ENCODE data around the gene RPS2. TPM values are rescaled to one million over a fixed set of nuclear protein-coding genes. Genes with fewer than 3 reads are reported as not detected.
"Not testable (repeated sequence)": the region's sequence is repeated elsewhere in the genome, so short reads cannot be mapped to it uniquely, and the experiment has no call there.

Gene RPS2
- total RNA-seq, 1 experiment from 2014 or later = 3,874 TPM

DNA sequence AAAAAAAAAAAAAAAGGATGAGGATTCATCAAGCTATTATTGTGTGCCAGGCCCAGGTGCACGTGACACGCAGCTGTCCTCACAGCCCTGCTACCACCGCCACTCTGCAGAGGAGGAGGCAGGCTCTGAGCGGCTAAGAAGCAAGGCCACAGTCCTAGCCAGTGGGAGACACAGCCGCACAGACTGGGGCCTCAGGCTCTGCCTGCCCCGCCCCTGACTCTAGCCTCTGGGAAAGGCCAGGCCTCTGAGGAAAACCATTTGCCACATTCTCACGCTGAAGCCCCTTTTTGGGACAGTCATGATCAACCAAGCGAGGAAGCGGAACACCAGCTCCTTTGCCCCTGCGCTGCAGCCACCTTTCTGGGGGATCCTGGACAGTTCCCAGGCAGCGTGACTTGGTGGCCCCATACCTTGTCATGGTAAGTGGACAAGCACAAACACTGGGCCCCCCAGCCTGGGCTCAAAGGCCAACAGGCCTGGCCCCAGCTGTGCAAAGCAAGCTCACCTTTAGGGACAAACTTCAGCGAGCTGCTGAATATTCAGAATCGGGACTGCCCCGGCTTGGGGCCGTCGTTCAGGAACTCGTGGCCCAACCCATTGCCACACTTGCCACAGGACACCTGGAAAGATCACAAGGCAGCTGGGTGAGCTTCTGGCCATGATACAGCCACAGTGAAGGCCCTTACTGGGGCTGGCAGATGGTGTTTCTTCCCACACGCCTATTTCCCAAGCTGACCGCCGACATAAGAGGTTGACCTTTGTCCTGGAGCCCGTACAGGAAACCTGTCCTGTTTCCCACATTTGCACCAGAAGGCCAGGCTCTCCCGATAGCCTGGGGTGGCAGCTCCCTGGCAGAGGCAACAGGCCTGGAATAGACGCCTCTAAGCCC is 24.1 kb downstream of the RPS2 start:
- H3K27me3 Mint-ChIP-seq (ENCODE audit: low read depth) = no peaks in the 10 kb centered on the region; the same call in 1 of the 2 replicates
- H3K4me1 ChIP-seq (ENCODE audit: insufficient read depth, low read length) = peaks cover 4% of the 10 kb centered on the region; the same call in 1 of the 2 replicates
- no peak overlapping the region for H2BK20ac ChIP-seq (ENCODE audit: low read depth, low read length, poor library complexity, severe bottlenecking)
- H3K9me3 Mint-ChIP-seq = no peaks in the 10 kb centered on the region
- H2BK15ac ChIP-seq (ENCODE audit: low read depth, low read length) = no peak overlapping the region
- peaks cover 15 to 23% of the 10 kb centered on the region in 2 experiments for H3K4me1 Mint-ChIP-seq
- H4K8ac ChIP-seq (replicated peaks; ENCODE audit: insufficient read length, low read depth, low read length) = no peak overlapping the region
- H3T11ph ChIP-seq (ENCODE audit: low read length) = no peak overlapping the region
- no peaks in the 10 kb centered on the region for H3K79me2 ChIP-seq (ENCODE audit: insufficient read depth, low read length)
- no peak for TF ChIP-seq CTCF (conservative IDR thresholded peaks at IDR 0.05)
- no peak overlapping the region for H3K56ac ChIP-seq (ENCODE audit: insufficient read length, low read depth, low read length)
- no peak overlapping the region for H2AK5ac ChIP-seq (ENCODE audit: insufficient read length, low read length)
- H4K20me1 ChIP-seq (ENCODE audit: control insufficient read depth, insufficient read depth, insufficient read length) = no peaks in the 10 kb centered on the region
- H3K4me2 ChIP-seq (ENCODE audit: insufficient read depth, insufficient read length, low read length) = no peak overlapping the region
- no peaks in the 10 kb centered on the region for H3K79me1 ChIP-seq (ENCODE audit: insufficient read depth, low read depth, low read length, poor library complexity, severe bottlenecking)
- peaks cover 10 to 28% (median 17%) of the 10 kb centered on the region in 3 experiments; a peak in 6 of 7 replicates for H3K36me3 Mint-ChIP-seq (ENCODE audit: insufficient read depth in 1 of 3, low read depth in 3 of 3)
- H3K27me3 ChIP-seq (ENCODE audit: insufficient read depth, low read length) = no peaks in the 10 kb centered on the region
- H3K9ac ChIP-seq (ENCODE audit: extremely low read depth, insufficient read length, low read length) = no peak overlapping the region
- no peak overlapping the region for H2BK12ac ChIP-seq (ENCODE audit: insufficient read length, low read depth, low read length)
- no peak overlapping the region for H3K14ac ChIP-seq (ENCODE audit: insufficient read depth, low read length)
- no peaks in the 10 kb centered on the region for H3K9me3 ChIP-seq (ENCODE audit: control insufficient read depth, low read depth, low read length)
- H3K23me2 ChIP-seq (ENCODE audit: insufficient read length, low read depth, low read length, poor library complexity, severe bottlenecking) = peaks cover 7% of the 10 kb centered on the region
- no peak overlapping the region for H2AFZ ChIP-seq (ENCODE audit: low read length)
- WGBS (ENCODE audit: extremely low coverage, insufficient read length, low lambda C conversion rate) = no CpG with 5 or more reads among the region's 23 CpGs
- no peak overlapping the region for H2BK120ac ChIP-seq (ENCODE audit: low read depth, low read length, poor library complexity, severe bottlenecking)
- no peak overlapping the region for H4K5ac ChIP-seq (ENCODE audit: insufficient read length, low read depth, low read length)
- H4K91ac ChIP-seq (ENCODE audit: insufficient read length, low read depth, low read length) = no peak overlapping the region
- no peak overlapping the region for H3K27ac ChIP-seq (ENCODE audit: insufficient read length, low read depth, low read length)
- H3K23ac ChIP-seq (ENCODE audit: insufficient read length, low read depth, low read length) = no peak overlapping the region
- no peak for DNase-seq
- H3K18ac ChIP-seq (ENCODE audit: insufficient read length, low read depth, low read length) = no peak overlapping the region
- H2BK5ac ChIP-seq (ENCODE audit: insufficient read length, low read length) = no peak overlapping the region
- no peak overlapping the region for H3K4ac ChIP-seq (ENCODE audit: low read depth, low read length)
- no peak overlapping the region for H3K4me3 Mint-ChIP-seq
- no peak overlapping the region for H3K27ac Mint-ChIP-seq

DNA sequence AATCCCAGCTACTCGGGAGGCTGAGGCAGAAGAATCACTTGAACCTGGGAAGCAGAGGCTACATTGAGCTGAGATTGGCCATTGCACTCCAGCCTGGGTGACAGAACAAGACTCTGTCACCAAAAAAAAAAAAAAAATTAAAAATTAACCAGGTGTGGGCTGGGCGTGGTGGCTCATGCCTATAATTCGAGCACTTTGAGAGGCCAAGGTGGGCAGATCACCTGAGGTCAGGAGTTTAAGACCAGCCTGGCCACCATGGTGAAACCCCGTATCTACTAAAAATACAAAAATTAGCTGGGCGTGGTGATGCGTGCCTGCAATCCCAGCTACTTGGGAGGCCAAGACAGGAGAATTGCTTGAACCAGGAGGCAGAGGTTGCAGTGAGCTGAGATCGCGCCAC is 24.8 kb downstream of the RPS2 start:
- not testable (repeated sequence) for H3K9me3 ChIP-seq (ENCODE audit: control insufficient read depth, low read depth, low read length); H3K4me2 ChIP-seq (ENCODE audit: insufficient read depth, insufficient read length, low read length); H2BK15ac ChIP-seq (ENCODE audit: low read depth, low read length); H2AFZ ChIP-seq (ENCODE audit: low read length); H2AK5ac ChIP-seq (ENCODE audit: insufficient read length, low read length); H3K4ac ChIP-seq (ENCODE audit: low read depth, low read length); H2BK120ac ChIP-seq (ENCODE audit: low read depth, low read length, poor library complexity, severe bottlenecking); H3K27ac ChIP-seq (ENCODE audit: insufficient read length, low read depth, low read length); H3K4me3 Mint-ChIP-seq; H3K23ac ChIP-seq (ENCODE audit: insufficient read length, low read depth, low read length); H3K4me1 ChIP-seq (ENCODE audit: insufficient read depth, low read length); H2BK12ac ChIP-seq (ENCODE audit: insufficient read length, low read depth, low read length); H3K56ac ChIP-seq (ENCODE audit: insufficient read length, low read depth, low read length); H3K9ac ChIP-seq (ENCODE audit: extremely low read depth, insufficient read length, low read length); H4K91ac ChIP-seq (ENCODE audit: insufficient read length, low read depth, low read length); DNase-seq; H3K14ac ChIP-seq (ENCODE audit: insufficient read depth, low read length); H3K23me2 ChIP-seq (ENCODE audit: insufficient read length, low read depth, low read length, poor library complexity, severe bottlenecking); H3K27me3 ChIP-seq (ENCODE audit: insufficient read depth, low read length); H4K8ac ChIP-seq (replicated peaks; ENCODE audit: insufficient read length, low read depth, low read length); H3T11ph ChIP-seq (ENCODE audit: low read length); H4K5ac ChIP-seq (ENCODE audit: insufficient read length, low read depth, low read length); H3K79me2 ChIP-seq (ENCODE audit: insufficient read depth, low read length); H2BK20ac ChIP-seq (ENCODE audit: low read depth, low read length, poor library complexity, severe bottlenecking); H3K79me1 ChIP-seq (ENCODE audit: insufficient read depth, low read depth, low read length, poor library complexity, severe bottlenecking); H4K20me1 ChIP-seq (ENCODE audit: control insufficient read depth, insufficient read depth, insufficient read length); H3K27me3 Mint-ChIP-seq (ENCODE audit: low read depth); H3K18ac ChIP-seq (ENCODE audit: insufficient read length, low read depth, low read length); H3K9me3 Mint-ChIP-seq; H2BK5ac ChIP-seq (ENCODE audit: insufficient read length, low read length)
- Mint-ChIP-seq H3K4me1 (peaks cover 15 to 22% of the 10 kb centered on the region in 2 experiments), H3K36me3 (ENCODE audit: insufficient read depth in 1 of 3, low read depth in 3 of 3) (peaks cover 10 to 28% (median 17%) of the 10 kb centered on the region in 3 experiments; a peak in 6 of 7 replicates), H3K27ac (peak overlapping the region in 1 of 3 experiments; percentile 31; a peak in 1 of 7 replicates)
- WGBS (ENCODE audit: extremely low coverage, insufficient read length, low lambda C conversion rate) = no CpG with 5 or more reads among the region's 8 CpGs

Measured in H9 (cell line).